GM12892 (cell line): ENCODE measurements around the gene ASPSCR1.

Source experiments
- POLR2A ChIP-seq: IDR thresholded peaks from 2 replicates; pipeline ENCODE4 v1.6.1; 2011; ENCODE audit warnings: low read depth, low read length, control low read depth
- POLR2AphosphoS5 ChIP-seq: IDR thresholded peaks from 2 replicates; pipeline ENCODE4 v1.6.1; 2011; ENCODE audit warnings: low read depth, low read length, control low read depth

DNA sequence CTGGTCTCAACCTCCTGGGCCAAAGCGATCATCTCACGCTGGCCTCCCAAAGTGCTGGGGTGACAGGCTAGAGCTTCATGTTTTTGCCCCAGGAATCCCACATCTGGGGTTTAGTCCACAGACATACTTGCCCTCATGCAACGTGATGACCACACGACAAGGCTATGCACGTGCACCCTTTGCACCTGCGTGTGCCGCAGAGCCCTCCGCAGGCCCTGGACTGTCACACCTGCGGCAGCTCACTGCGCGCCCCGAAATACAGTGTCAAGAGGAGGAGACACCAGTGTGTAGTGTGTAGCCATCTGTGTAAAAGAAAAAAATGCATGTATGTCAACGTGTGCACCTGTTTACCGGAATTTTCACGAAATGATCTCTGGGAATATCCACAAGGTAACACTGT is 26.9 kb upstream of the ASPSCR1 start:
- TF ChIP-seq POLR2A = no peak
- no peak for TF ChIP-seq POLR2AphosphoS5
